HG02885 (cell line): ENCODE measurements around the gene IGF2BP3.

Experiments used
- ATAC-seq: cut with Tn5 transposase; IDR thresholded peaks from one replicate; pipeline ENCODE4 v1.9.1; 2021; ENCODE audit warnings: mild to moderate bottlenecking; ENCODE audit not compliant: unreplicated experiment, poor library complexity

Gene IGF2BP3

GRCh38 chr7:23385140-23385539 is 85.2 kb downstream of the IGF2BP3 start:
- ATAC-seq, result no peak

DNA sequence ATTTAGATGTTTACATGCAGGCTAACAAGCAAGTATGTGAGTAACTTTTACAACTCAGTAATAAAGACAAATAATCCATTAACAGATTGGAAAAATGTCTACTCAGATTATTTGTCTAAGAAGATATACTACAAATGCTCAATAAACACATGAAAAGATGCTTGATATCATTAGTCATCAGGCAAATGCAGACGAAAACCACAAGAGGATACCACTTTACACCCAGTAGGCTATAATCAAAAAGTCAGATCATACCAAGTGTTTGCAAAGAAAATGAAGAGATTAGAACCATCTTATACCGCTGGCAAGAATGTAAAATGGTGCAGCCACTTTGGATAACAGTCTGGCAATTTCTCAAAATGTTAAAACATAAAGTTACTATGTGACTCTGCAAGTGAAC is 87.1 kb downstream of the IGF2BP3 start:
- no peak for ATAC-seq

DNA sequence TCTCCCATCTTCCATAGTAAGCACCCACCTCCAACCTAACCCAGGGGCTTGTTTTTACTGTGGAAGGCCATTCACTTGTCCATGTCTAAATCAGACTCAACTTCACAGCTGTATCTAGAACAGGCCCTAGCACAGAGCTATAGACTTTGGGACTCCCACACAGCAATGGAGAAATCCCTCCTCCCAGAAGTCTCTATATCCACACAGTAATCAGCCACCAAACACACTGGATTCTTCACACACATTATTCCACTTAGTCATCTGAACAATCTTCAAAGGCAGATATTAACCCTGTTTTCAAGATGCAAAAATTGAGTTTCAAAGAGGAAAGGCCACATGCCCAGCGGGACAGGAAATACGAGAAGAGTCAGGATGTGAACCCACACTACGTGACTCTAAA is 89.3 kb downstream of the IGF2BP3 start:
- ATAC-seq, result no peak

- no peak for ATAC-seq
Measured at GRCh38 chr7:23380556-23380955, 89.7 kb downstream of the IGF2BP3 start.

GRCh38 chr7:23378996-23379395 is 91.3 kb downstream of the IGF2BP3 start:
- ATAC-seq, result no peak

DNA sequence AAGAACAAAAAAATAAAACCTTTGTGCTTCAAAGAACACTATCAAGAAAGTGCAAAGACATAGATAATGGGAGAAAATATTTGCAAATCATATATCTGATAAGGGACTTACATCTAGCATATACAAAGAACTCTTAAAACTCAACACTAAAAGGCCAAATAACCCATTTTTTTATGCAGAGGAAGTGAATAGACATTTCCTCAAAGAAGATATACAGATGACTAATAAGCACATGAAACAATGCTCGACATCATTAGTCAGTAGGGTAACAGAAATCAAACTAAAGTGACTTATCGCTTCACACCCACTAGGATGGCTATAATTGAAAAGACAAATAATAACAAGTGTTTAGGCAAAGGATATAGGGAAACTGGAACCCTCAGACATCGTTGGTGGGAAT is 93.2 kb downstream of the IGF2BP3 start:
- ATAC-seq, result no peak

GRCh38 chr7:23373151-23374004 is 96.9 kb downstream of the IGF2BP3 start:
- peak; percentile 71 for ATAC-seq

- ATAC-seq, result no peak
Measured at GRCh38 chr7:23372611-23373010, 97.7 kb downstream of the IGF2BP3 start.

DNA sequence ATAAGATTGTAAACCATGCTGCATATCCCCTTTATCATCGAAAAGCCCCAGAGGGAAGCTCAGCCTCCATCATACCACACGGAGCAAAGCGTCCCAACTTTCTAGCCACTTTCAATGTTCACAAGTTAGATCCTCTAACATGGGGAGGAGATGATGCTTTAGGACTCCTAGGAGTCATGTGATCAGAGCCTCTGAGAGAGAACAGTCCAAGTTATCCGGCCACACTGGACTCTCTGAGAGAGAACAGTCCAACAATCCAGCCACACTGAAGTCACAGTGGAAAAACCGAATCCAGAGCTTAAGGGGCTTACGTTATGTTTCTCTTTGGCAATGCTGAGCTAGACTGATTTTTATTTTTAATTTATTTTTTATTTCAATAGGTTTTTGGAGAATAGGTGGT is 98.6 kb downstream of the IGF2BP3 start:
- no peak for ATAC-seq

DNA sequence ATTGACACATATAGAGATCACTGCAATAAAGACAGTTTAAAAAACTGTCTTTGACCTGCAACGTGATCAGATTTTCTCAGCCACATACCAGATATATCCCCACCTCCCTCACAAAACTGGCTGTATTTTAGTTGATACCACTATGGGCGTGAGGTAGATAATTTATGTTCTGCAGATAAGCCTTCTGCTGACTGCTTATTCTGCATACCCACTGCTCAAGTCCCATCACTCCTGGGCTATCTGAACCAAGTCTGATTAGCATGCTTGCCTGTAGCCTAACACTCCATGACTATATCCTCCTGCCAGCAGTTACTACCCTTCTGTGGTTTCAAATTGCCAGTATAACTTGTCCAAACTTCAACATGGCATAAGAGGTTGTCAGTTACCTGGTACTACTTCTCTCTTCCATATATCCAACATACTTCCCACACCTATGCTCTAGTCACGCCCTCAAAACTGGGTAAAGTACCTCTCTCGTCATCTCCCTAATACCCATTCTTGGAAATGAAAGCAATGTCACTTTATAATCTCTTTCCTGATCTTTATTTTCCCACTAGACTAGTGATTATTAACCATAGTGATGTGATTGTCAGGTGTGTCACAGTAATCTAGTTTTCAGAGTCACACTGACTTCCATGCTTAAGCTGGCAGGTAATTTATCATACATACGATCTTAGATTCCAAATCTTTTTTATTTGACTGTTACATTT is 100.4 kb downstream of the IGF2BP3 start:
- no peak for ATAC-seq

- ATAC-seq, result no peak
Measured at GRCh38 chr7:23369100-23369499, 101.2 kb downstream of the IGF2BP3 start.

GRCh38 chr7:23358152-23358674 is 112.1 kb downstream of the IGF2BP3 start:
- ATAC-seq, result no peak

GRCh38 chr7:23357190-23358093 is 112.8 kb downstream of the IGF2BP3 start:
- no peak for ATAC-seq

- ATAC-seq, result no peak
Measured at GRCh38 chr7:23356726-23357125, 113.6 kb downstream of the IGF2BP3 start.

DNA sequence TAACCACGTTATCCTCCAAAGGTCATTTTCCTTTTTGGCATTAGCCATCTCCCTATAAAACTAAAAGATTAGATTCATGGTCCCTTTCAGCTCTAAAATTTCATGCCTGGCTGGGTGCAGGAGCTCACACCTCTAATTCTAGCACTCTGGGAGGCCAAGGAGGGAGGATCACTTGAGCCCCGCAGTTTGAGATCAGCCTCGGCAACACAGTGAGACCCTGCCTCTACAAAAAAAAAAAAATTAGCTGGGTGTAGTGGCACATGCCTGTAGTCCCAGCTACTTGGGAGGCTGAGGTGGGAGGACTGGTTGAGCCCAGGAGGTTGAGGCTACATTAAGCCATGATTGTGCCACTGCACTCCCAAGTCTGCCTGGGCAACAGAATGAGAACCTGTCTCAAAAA is 114.1 kb downstream of the IGF2BP3 start:
- no peak for ATAC-seq

GRCh38 chr7:23353172-23353571 is 117.1 kb downstream of the IGF2BP3 start:
- ATAC-seq, result no peak

DNA sequence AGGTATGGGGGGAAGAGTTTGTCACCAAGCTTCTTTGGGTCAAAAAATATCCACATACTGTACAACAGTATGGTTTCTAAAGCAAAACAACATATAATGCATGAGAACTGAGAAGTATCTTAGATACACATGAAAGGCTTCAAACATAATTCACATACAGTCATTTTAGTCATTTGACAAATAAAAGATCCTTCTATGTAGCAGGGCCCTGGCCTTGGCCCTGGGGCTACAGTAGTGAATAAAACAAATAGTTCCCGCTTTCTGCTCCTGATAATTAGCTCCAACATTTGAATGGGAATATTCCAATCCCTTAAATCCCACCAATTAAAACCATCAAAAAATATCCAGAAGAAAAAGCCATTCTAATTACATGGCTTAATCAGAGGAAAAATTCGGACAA is 119.8 kb downstream of the IGF2BP3 start:
- ATAC-seq, result no peak

GRCh38 chr7:23349484-23350157 is 120.7 kb downstream of the IGF2BP3 start:
- ATAC-seq, result no peak

GRCh38 chr7:23347682-23348180 is 122.6 kb downstream of the IGF2BP3 start:
- no peak for ATAC-seq
